Loucy (cell line): ENCODE measurements around the gene CDH4.

ENCODE experiments used
- EZH2phosphoT487 ChIP-seq: fragments of 200-600 bp; IDR thresholded peaks from 2 replicates; pipeline ENCODE4 v1.6.1; 2018; ENCODE audit warnings: antibody characterized with exemption, mild to moderate bottlenecking, moderate library complexity, borderline replicate concordance
- TF ChIP-seq, protein P1 (sequence below): fragments of 200-600 bp; sonication (generic); conservative IDR thresholded peaks from 2 replicates; pipeline ENCODE4 v1.5.1; 2014; ENCODE audit warnings: mild to moderate bottlenecking, antibody characterized with exemption, low read length

GRCh38 chr20:61292821-61293612 is 41.0 kb downstream of the CDH4 start:
- TF ChIP-seq EZH2phosphoT487, result no peak
- TF ChIP-seq, protein P1, sequence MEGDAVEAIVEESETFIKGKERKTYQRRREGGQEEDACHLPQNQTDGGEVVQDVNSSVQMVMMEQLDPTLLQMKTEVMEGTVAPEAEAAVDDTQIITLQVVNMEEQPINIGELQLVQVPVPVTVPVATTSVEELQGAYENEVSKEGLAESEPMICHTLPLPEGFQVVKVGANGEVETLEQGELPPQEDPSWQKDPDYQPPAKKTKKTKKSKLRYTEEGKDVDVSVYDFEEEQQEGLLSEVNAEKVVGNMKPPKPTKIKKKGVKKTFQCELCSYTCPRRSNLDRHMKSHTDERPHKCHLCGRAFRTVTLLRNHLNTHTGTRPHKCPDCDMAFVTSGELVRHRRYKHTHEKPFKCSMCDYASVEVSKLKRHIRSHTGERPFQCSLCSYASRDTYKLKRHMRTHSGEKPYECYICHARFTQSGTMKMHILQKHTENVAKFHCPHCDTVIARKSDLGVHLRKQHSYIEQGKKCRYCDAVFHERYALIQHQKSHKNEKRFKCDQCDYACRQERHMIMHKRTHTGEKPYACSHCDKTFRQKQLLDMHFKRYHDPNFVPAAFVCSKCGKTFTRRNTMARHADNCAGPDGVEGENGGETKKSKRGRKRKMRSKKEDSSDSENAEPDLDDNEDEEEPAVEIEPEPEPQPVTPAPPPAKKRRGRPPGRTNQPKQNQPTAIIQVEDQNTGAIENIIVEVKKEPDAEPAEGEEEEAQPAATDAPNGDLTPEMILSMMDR, result no peak
